ENCODE data around the gene MED25. TPM values are rescaled to one million over a fixed set of nuclear protein-coding genes. Genes with fewer than 3 reads are reported as not detected.
"Not testable (repeated sequence)": the region's sequence is repeated elsewhere in the genome, so short reads cannot be mapped to it uniquely, and the experiment has no call there.

The MED25 gene
- total RNA-seq, 1 experiment from 2014 or later, result 93.0 TPM

- ChIA-PET CTCF (no interaction called here), POLR2A (ENCODE audit: low non-redundant PET) (no interaction called here)
- peaks cover 6% of the 10 kb centered on the region for H3K36me3 ChIP-seq (ENCODE audit: insufficient read depth, low read length, poor library complexity, severe bottlenecking)
- intact Hi-C loops (cut with micrococcal nuclease; ENCODE audit: unreplicated experiment), result no loop called here
- no peak for TF ChIP-seq CTCF (conservative IDR thresholded peaks at IDR 0.05; ENCODE audit: low read depth, low read length)
- TF ChIP-seq EZH2 (IDR thresholded peaks at IDR 0.05; ENCODE audit: borderline replicate concordance, low read depth, low read length, poor library complexity, severe bottlenecking), result no peak
- BruUV-seq (replicated peaks), result no TSS peak
- peaks cover 12% of the 10 kb centered on the region for H3K4me1 ChIP-seq (ENCODE audit: insufficient read depth, low read length, poor library complexity, severe bottlenecking)
- H3K27ac ChIP-seq (ENCODE audit: low read depth, low read length, poor library complexity, severe bottlenecking), result peak overlapping the region; percentile 93
- no peak for DNase-seq (ENCODE audit: low spot score)
- H3K27me3 ChIP-seq (replicated peaks; ENCODE audit: insufficient read depth, low read depth, low read length, poor library complexity), result no peaks in the 10 kb centered on the region
- H3K9me3 ChIP-seq (ENCODE audit: low read depth, low read length, poor library complexity, severe bottlenecking), result no peaks in the 10 kb centered on the region
- H3K4me3 ChIP-seq (ENCODE audit: low read depth, low read length, poor library complexity, severe bottlenecking), result peak overlapping the region; percentile 88
Observed at GRCh38 chr19:49816590-49816989, 1.5 kb upstream of the MED25 start.

- no peaks in the 10 kb centered on the region for H3K27me3 ChIP-seq (replicated peaks; ENCODE audit: insufficient read depth, low read depth, low read length, poor library complexity)
- no peak for DNase-seq (ENCODE audit: low spot score)
- H3K9me3 ChIP-seq (ENCODE audit: low read depth, low read length, poor library complexity, severe bottlenecking), result no peaks in the 10 kb centered on the region
- intact Hi-C loops (cut with micrococcal nuclease; ENCODE audit: unreplicated experiment), result no loop called here
- H3K27ac ChIP-seq (ENCODE audit: low read depth, low read length, poor library complexity, severe bottlenecking), result peak overlapping the region; percentile 93
- POLR2A ChIA-PET (ENCODE audit: low non-redundant PET), result no interaction called here
- peak overlapping the region; percentile 88 for H3K4me3 ChIP-seq (ENCODE audit: low read depth, low read length, poor library complexity, severe bottlenecking)
- H3K36me3 ChIP-seq (ENCODE audit: insufficient read depth, low read length, poor library complexity, severe bottlenecking), result peaks cover 17% of the 10 kb centered on the region
- TF ChIP-seq EZH2 (IDR thresholded peaks at IDR 0.05; ENCODE audit: borderline replicate concordance, low read depth, low read length, poor library complexity, severe bottlenecking), result no peak
- TF ChIP-seq CTCF (conservative IDR thresholded peaks at IDR 0.05; ENCODE audit: low read depth, low read length), result no peak
- peaks cover 12% of the 10 kb centered on the region for H3K4me1 ChIP-seq (ENCODE audit: insufficient read depth, low read length, poor library complexity, severe bottlenecking)
- CTCF ChIA-PET, result interaction anchor here (0.6 kb wide), 1 partner anchor 101 kb away, joined by 4 read pairs; no protein-coding TSS in a partner anchor
- no TSS peak for BruUV-seq (replicated peaks)
Observed at GRCh38 chr19:49818649-49819370, 721 bp downstream of the MED25 start.

DNA sequence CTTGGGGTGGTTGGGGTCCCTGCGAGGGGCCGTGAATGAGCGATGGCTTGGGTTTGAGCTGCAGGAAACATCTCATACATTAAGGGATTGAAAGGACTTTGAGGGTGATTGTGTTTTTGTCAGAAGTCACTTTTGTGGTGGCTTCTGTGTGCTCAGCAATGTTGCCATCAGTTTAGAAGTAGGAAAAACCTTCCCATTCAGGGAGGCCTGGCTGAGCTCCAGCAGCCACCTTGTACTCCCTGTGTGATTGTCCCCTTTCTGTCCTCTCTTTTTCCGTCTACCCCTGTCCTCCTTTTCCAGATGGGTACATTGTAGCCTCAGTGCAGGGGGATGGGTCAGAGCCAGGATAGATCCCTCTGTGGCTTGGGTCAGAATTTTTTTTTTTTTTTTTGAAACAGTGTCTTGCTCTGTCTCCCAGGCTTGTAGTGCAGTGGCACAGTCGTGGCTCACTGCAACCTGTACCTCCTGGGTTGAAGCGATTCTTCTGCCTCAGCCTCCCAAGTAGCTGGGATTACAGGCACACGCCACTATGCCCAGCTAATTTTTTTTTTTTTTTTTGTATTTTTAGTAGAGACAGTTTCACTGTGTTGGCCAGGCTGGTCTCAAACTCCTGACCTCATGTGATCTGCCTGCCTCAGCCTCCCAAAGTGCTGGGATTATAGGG lies 1.5 kb downstream of the MED25 start:
- BruUV-seq (replicated peaks); intact Hi-C loops (cut with micrococcal nuclease; ENCODE audit: unreplicated experiment); DNase-seq (ENCODE audit: low spot score); H3K9me3 ChIP-seq (ENCODE audit: low read depth, low read length, poor library complexity, severe bottlenecking); H3K27me3 ChIP-seq (replicated peaks; ENCODE audit: insufficient read depth, low read depth, low read length, poor library complexity); POLR2A ChIA-PET (ENCODE audit: low non-redundant PET): not testable (repeated sequence)
- CTCF ChIA-PET, result interaction anchor here (0.6 kb wide), 1 partner anchor 101 kb away, joined by 4 read pairs; no protein-coding TSS in a partner anchor
- Histone ChIP-seq H3K36me3 (ENCODE audit: insufficient read depth, low read length, poor library complexity, severe bottlenecking) (peaks cover 20% of the 10 kb centered on the region), H3K27ac (ENCODE audit: low read depth, low read length, poor library complexity, severe bottlenecking) (peak overlapping the region; percentile 93), H3K4me1 (ENCODE audit: insufficient read depth, low read length, poor library complexity, severe bottlenecking) (peaks cover 12% of the 10 kb centered on the region), H3K4me3 (ENCODE audit: low read depth, low read length, poor library complexity, severe bottlenecking) (peak overlapping the region; percentile 88)
